Dermis blood vessel endothelial cell (primary cell): ENCODE results near the gene FBXL22. TPM values are rescaled to one million over a fixed set of nuclear protein-coding genes. Genes with fewer than 3 reads are reported as not detected.
"Not testable (repeated sequence)": the region's sequence is repeated elsewhere in the genome, so short reads cannot be mapped to it uniquely, and the experiment has no call there.

ENCODE experiments used
- DNase-seq: peaks from one replicate; pipeline ENCODE4 v3.0.0; 2010
- total RNA-seq: library from RNA; depleted of rRNA; stranded (reverse); fragments of >200 nt; gene quantifications from 2 replicates; pipeline ENCODE4 v1.2.3, GENCODE V29; 2014

Gene FBXL22
- total RNA-seq, 1 donor from 2014 or later = not detected

DNA sequence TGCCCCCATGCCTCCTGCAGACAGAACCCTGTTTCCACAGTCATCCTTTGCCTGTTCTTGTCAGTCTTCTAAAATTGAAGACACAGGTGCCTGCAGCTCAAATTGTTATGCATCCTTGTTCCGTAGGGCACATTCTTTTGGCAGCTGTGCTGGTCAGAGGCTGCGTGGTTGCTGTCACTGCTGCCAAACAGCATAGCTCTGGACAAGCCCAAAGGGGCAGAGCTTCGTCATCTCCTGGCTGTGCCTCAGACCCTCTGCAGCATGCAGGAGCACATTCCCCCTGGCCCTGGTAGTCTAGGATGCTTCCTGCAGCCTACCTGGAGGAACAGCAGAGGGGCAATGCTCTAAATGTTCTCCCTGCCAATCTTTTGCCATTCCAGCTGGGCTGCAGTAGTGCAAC, 2.1 kb upstream of the FBXL22 start:
- no peak for DNase-seq

DNA sequence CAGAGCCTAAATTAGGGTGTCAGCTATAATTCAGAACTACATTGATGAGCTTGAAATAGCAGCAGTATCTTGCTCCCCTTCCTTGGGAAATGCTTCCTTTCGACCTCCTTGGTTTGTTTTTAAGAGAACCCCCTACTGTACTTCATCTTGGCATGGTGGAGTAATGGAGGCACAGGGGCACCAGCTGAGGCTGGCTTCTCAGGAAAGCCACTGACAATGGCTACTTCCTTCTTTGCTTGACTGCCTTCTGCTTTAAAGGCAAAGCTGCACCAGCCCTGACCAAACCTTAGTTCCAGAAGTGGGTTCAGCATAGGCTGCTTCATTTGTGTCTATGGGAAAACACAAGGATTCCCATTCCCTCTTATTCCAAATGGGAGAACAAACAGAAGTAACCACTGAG, 1.5 kb upstream of the FBXL22 start:
- DNase-seq = no peak

DNA sequence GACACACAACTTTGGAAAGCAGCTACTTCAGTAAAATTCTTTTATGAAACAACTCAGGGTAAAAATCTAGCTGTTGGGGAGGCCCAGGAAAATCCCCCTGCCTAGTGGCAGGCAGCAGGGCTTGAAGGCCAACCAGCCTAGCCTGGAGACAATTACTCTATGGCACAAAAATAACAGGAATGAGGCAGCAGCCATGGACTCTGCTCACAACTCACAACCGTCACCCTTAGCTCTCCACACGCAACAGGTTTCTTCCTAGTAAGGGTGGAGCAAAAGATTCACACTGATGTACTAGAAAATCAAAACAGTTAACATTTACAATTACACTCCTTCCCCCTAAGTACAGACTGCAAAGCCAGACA, 530 bp upstream of the FBXL22 start:
- DNase-seq = no peak

DNA sequence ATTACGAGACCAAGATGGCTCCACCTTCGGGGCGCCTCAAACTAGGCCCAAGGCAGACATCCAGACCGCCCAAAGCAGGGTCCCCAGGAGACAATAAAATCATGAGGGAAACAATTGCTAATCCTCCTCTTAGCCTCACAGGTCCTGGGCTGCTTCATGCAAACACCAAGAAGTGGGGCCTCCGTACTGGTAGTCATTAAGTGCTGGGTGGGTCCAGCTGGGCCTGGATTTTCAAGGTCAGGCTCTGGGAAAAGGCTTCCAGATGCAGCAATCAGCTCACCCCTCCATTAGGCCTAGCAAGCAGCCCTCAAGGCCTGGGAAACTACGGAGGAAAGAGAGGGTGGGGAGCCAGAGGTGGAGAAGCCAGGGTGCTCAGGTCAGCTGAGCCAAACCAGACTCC, 634 bp downstream of the FBXL22 start:
- DNase-seq = no peak

DNA sequence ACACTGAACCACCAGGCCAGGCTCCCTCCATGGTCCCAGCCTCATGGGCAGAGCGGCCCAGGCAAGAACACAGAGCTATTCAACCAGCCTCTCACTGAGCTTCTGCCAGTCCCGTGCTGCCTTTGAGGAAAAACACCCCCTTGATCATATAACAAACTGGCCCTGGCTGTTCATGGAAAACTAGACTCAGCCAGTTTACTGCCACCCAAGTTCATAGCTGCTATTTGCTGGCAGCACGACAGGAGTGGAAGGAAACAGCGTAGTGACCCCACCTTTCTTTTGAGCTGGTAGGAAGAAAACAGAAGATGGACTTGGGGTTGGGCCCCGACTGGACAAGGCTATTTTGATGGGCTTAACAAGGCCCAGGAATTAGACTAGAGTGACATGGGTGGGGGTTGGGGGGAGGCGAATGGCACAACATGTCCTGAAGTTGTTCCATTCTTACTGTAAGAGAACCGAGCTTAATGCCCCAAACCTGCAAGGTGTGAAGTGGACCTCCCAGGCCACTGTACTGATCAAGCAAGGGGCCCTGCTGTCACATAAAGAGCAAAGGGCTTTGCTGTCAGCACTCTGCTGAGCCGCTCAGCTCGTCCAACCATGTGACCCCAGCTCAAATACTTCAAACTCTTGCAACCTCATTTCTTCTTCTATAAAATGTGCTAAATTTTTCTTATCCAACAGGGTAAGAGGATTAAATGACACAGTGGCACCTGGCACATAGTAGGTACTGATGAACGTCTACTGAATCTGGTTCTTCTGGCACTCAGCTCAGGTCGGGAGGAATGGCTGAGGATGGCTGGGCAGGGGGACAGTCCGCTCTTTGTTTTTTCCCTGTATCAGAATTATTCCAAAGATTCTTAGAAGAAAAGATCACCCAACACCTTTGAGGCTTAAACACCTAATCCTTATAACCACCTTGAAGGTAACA, 1.6 kb downstream of the FBXL22 start:
- peak; percentile 57 for DNase-seq

DNA sequence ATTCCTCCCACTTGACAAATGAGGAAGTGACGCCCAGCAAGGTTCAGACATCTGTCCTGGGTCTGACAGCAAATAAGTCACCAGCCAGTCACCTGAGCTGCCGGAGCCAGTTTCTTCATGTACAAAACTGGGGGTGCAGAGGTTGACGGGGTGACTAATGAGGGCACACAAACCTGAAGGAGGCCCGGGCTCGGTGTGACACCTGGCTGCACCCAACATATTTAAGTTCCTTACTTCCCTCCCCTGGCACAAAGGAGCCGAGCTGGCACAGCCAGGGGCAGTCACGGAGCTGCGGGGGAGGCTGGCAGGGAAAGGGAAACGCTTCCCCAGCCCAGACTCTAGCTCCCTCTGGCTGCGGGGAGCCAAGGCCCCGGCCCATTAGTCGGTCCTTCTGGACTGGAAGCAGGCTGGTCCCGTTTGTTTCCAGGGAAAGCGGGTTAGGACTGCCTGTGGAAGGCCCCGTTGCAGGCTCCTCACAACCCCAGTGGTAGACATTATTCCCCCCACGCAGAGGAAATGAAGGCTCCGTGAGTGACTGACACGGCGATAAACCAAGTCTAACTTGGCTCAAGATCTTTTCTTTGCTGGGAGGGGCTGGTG, 2.3 kb downstream of the FBXL22 start:
- DNase-seq = peak; percentile 66

DNA sequence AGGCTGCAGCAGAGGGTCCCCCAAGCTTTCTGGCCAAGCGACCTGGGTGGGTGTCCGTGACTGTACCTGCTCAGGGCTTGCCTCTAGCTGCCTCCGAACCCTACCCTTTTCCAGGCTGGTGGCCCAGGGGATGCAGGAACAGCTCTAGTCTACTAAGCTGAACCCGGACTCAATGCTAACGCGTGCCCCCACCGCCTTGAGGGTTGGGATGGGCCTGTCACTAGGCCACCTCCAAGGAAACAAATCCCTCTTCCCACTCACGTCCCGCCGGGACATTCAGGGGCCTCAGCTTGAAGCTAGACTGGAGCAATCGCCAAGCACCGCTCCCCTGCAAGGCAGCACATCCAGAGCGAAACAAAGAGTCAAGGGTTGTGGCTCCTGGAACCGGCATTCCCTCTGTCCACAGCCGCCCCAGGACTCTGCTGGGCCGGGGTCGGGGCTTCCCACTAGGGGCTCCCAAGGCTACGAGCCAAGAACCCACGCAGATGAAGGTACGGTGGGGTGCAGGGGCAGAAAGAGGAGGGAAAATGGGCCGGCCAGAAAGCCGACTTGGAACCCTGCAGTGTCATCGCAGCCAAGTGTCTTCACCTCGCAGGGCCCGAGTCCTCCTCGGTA, 2.9 kb downstream of the FBXL22 start:
- peak; percentile 28 for DNase-seq

DNA sequence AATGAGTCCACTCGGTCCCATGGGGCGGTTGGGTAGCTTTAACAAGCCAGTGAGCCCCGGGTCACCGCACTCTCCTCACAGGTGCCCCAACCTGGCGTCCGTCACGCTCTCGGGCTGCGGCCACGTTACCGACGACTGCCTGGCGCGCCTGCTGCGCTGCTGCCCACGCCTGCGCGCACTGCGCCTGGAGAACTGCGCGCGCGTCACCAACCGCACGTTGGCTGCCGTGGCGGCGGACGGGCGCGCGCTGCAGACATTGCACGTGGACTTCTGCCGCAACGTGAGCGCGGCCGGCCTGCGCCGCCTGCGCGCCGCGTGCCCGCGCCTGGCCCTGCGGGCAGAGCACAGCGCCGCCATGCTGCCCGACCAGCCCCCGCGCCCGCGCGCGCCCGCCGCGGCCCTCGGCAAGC, 3.4 kb downstream of the FBXL22 start:
- DNase-seq = peak; percentile 96

DNA sequence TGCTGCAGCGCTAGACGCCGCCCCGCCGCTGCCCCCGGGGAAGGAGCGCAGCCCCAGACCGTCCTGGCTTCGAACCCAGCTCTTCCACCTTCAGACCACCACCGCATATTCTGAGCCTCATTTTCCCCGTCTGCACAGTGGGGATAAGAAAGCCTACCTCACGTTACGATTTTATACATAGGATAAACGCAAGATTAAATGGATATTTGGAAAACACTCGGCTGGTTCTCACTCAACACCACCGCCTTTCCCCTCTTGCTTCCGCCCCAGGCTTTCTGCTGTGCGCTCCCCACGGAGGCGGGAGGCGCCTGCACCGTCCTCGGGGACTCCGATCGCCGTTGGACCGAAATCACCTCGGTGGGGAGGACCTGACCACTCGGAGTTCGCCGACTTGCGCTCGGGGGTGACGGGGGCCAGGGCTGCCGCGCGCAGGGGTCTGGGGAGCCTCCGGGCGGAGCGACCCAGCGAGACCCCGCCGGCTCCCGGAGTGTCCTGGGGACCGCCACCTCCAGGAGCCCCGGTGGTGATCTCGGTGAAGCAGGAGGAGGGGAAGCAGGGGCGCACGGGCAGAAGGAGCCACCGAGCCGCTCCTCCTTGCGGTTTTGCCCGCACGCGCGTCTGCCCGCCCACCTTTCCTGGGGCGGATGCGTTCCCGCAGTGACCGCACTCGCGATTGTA, 4.0 kb downstream of the FBXL22 start:
- peak; percentile 48 for DNase-seq

DNA sequence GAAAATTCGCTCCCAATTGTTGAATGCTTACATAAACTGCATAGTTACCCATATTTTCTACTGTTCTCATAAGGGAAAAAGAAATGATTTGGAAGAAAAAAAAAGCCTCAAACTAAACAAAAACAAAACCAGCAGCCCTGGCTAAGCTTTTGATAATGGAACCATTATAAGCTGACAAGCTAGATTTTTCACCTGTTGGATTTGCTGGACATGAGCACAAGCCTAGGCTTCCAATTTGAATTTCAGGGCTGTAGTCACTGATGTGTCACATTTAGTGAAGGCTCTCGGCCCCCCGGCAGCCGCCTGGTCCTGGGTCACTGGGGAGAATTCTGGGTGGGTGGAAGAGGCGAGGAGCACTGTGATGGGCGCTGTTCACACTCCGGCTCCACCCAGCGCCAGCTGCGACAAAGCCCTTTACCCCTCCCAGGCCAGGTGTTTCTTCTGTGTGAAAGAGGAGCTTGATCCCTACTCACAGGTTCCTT, 4.6 kb downstream of the FBXL22 start:
- no peak for DNase-seq

DNA sequence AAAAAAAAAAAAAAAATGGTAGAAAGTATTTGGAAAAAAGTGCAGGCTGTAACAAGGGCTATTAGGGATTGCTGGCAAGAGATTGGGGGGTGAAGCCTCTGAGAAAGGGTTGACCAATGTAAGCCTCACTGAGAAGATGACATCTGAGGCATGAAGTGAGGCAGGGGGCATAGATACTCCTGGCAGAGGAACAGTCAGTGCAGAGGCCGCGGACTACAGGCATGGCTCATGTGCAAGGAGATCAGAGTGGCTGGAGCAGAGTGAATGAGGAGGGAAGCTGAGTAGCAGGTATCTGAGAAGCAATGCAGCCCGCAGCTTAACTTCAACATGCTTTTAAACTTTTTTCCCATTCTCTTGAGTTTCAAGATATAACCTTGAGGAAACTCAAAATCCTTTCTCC, 5.4 kb downstream of the FBXL22 start:
- no peak for DNase-seq

DNA sequence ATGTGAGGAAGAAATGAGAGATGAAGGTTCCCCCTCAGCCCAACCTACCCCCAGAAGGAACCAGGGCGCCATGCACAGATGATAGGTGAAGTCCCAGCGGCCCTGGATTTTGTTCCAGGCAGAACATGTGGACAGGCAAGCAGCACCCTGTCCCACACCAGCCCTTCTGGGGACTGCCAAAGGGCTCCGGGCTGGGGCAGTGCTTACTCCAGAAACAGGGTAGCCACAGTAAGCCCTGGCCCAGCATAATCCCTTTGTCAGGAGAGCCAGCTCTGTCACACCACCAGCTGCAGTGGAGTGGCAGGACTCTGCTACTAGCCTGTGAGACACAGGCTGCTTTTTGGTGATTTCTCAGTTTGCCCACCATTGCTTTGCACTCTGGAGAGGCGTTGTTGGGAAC, 6.3 kb downstream of the FBXL22 start:
- DNase-seq = no peak

DNA sequence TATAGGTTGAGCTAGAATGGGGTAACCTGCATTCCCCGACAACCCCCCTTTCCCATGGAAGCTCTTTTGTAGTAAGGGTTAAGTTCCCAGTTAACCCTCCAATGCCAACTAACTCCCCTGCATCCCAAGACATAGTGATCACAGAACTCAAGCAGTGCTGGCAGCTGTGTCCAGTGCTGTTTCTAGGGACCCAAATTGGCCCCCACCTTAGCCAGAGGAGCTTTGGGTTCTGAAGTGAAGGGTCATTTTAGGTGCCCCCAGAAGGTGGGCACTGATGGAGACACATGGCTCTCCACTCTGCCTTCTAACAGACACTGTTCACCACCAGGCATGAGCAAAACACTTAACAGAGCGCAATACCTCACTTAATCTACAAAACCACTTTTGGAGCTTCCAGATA, 7.1 kb downstream of the FBXL22 start:
- DNase-seq = no peak

DNA sequence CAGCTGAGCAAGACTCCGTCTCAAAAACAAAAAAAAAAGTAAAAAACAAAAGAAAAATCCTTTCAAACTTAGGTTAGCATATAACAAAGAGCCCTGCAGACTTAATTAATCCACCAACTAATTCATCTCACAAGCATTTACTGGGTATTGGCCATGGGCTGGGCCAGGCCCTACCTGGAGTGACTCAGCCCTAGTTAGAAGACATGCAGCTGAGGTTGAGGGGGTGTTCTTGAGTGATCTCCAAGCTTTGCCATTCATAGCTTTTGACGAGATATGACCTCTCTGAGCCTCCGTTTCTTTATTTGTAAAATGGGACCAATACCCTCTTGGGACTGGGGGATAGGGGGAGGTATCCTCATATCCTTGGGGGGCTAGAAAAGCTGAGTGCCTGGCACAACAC, 7.8 kb downstream of the FBXL22 start:
- DNase-seq = no peak

DNA sequence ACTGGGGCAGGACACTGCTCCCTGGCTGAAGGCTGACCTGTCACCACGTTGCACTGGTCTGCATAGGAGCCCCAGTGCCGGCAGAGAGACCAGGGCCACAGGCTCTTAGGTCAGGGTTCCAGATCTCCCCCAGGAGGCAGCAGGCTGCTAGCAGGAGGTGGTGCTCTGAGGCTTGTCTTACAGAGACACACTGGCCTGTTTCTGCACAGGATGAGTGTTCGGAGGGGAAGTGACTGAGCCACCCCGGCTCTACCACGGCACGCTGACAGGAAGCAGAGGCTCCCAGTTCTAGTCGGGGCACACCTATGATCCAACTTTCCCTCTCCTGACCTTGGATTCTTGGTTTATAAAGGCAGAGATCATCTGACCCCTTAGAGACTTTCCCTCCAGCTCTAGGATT, 8.6 kb downstream of the FBXL22 start:
- peak; percentile 51 for DNase-seq

DNA sequence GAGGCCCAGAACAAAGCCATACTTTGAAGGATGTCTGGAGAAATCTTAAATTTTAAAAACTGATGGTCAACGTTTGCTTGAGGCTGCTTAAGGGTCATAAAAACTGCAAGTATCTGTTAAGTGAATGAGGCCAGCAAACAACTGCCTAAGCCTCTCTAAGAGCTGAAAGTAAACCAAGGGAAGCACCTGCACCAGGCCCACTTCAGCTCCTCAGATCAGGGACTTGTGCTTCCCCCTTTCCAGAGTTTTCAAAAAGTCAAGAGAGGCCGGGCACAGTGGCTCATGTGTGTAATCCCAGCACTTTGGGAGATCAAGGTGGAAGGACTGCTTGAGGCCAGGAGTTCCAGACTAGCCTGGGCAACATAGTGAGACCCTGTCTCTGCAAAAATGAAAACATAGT, 9.1 kb downstream of the FBXL22 start:
- peak; percentile 19 for DNase-seq

DNA sequence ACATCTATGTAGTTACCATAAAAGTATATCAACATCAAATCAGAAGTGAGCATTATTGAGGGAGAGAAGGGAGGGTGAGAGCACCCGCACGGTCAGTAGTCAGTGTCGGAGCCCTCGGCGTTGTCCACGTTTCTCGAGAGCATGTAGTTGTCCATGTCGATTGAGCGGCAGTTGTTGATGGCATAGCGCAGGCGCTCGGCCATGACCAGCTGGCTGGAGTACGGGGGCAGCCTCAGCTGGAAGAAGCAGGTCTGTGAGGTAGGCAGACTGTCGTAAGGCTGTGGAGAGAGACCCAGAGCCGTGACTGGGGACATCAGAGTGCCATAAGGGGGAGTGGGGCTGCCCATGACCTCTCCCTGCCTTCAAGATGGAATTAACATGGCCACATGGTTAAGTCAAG, 11.8 kb downstream of the FBXL22 start:
- DNase-seq = no peak

DNA sequence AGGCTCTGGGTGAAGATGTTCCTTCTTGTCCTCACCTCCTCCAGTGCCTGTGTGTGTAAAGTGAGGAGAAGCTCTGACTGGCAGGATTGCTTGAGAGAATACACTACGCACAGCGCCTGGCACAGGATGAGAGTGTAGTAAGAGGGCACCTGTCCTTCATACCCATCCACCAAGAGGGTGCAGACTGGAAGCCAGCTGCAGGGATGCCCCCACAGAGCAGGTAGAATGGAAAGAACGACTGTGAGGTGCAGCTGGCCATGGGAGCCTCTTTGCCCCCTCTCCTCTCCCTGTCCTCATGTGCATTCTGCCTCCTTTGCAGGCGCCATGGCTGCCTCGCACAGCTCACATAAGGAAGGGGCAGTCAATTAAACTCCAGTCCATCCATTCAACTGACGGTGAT, 12.3 kb downstream of the FBXL22 start:
- no peak for DNase-seq

DNA sequence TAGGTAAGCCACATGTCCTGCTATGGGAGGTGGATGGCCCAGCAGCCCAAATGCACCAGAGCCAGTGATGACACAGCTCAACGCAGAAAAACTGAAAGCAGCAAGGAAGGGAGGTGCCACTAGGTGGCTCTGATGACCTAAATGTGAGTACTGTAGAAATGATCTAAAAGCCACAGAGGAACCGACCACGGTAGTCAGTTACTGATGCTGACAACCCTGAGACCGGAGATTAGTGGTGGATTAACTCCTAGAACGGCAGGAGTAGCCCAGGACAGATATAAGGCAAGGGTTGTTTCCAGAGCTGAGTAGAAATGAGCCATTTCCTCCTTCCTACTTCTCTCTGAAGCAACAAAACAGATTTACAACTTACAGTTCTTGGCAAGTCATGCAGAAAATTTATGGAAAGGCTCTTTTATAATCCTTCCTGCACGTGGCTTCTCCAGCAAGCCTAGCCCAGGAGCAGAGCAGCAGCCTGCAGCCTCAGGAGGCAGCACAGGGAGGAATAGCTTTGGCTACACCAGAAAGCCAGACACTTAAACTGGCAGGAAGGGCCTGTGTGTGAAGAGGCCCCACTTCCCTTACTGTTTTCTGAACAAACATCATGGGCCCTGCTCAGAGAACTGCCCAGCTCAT, 13.1 kb downstream of the FBXL22 start:
- peak; percentile 83 for DNase-seq

DNA sequence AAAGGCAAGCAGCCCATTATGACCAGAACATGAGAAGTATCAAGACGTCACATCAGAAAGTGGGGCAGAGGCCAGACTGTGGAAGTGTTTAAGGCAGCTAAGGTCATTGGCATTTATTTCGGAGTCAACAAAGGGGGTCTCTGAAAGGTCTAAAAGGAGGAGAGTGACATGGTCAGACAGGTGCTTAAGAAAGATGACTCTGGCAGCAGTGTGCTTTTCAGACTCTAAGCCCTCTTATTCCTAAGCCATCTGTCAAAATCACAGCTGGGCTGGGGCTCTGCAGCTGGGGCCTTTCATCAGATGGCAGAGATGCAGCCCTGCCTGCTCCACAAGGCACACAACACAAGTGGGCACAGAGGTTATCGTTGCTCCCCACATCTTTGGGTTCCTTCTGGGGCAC, 14.0 kb downstream of the FBXL22 start:
- DNase-seq = no peak

DNA sequence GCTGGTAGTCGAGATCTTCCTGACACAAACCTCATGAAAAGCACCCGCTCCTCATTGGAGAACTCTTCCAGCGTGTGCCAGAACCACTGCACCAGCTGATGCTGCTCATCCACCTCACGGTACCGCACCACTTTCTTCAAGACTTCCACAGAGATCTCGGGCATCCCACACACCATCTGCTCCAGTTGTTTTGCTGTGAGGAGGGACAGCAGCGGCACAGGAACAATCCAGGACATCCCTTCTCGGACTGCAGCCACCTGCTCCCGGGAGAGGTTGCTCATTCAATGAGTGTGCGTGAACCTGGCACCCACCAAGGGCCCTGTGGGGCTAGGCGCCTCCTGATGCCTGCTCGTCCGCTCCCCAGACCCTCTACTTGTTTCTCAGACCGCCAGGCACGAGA, 15.1 kb downstream of the FBXL22 start:
- DNase-seq = no peak

DNA sequence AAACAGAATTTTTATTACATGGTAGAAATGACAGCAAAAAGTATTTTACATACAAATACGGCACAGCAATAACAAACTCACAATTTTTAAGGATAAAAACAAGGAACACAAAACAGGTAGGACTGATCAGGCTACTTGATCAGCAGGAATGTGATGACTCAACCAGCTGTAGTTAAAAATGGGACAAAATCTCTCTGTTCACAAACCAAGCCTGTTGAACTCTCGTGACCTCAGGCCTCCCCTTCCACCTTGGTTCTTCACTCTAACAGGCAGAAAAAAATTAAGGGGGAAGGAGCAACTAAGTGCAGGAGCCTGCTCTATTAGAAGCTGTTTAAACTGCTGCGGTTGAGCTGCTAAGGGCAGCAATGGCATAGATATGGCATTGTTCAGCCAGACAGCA, 18.7 kb downstream of the FBXL22 start:
- no peak for DNase-seq

DNA sequence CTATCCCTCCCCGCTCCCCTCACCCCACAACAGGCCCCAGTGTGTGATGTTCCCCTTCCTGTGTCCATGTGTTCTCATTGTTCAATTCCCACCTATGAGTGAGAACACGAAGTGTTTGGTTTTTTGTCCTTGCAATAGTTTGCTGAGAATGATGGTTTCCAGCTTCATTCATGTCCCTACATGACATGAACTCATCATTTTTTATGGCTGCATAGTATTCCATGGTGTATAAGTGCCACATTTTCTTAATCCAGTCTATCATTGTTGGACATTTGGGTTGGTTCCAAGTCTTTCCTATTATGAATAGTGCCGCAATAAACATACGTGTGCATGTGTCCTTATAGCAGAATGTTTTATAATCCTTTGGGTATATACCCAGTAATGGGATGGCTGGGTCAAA, 20.0 kb downstream of the FBXL22 start:
- not testable (repeated sequence) for DNase-seq
